ENCODE data around the gene STAG1.
"Not testable (repeated sequence)": the region's sequence is repeated elsewhere in the genome, so short reads cannot be mapped to it uniquely, and the experiment has no call there.

The STAG1 gene

DNA sequence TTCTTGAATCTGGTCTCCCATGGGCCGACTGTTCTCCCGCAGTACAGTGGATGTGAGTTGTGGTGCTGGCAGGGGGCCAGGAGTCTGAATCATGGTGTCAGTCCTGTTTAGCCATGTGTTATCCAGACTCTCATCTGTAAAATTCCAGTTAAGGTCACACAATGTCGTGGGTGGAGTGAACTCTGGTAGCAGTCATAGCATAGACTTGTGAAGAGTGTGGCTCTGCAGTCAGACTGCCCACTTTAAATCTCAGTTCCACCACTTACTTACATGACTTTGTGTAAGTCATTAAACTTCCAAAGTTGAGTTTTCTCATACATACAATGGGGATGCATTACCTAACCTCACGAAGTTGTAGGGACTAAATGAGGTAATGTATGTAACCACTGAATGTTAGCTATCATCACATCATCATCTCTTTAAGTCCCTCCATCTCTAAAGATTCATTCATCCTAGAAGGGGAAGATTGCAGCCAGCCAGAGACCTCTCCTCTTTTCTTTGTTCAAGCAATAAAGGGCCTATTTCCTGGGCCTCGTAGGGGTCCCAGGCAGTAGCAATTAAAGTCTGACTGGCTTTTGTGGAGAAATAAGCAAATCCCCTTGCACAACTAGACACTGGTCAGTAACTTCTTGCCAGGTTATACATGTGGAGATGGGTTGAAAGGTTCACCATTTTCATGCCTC, 408.2 kb downstream of the STAG1 start:
- no peaks in the 10 kb centered on the region for H3K79me2 ChIP-seq (ENCODE audit: control insufficient read depth, insufficient read depth, low read length, unreplicated experiment)
- no peak overlapping the region for H3K4me3 ChIP-seq (ENCODE audit: low read depth, low read length)
- H3K36me3 ChIP-seq (ENCODE audit: insufficient read depth, low read length): peaks cover 8% of the 10 kb centered on the region
- H2AFZ ChIP-seq (ENCODE audit: low read length, unreplicated experiment): no peak overlapping the region
- peak overlapping the region; percentile 21; the same call in 1 of the 2 replicates for H3K27ac ChIP-seq (ENCODE audit: low read depth, low read length)
- H3K27me3 ChIP-seq (ENCODE audit: insufficient read depth, low read length): no peaks in the 10 kb centered on the region
- peaks cover 15% of the 10 kb centered on the region for H3K4me1 ChIP-seq (ENCODE audit: control insufficient read depth, insufficient read depth, low read length, unreplicated experiment)

DNA sequence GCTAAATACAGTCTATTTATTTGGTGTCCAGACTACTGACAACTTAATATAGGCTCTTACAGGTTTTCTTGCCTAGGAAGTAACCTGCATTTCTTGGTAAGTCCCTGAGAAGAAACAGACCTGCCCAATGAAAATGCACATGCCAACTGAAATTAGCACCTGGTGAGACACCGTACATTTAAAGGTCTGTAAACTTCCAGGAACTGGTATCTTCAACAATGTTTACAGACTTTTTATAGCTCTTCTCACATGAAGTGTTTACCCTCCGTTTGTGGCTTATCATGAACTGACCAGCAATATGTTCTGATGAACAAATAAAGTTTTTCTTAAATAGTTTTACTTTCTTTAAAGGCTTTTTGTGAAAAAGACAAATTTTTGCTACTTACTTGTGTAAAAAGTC, 408.7 kb downstream of the STAG1 start:
- Histone ChIP-seq H2AFZ (ENCODE audit: low read length, unreplicated experiment) (no peak overlapping the region), H3K36me3 (ENCODE audit: insufficient read depth, low read length) (peaks cover 5% of the 10 kb centered on the region), H3K4me3 (ENCODE audit: low read depth, low read length) (no peak overlapping the region), H3K27me3 (ENCODE audit: insufficient read depth, low read length) (no peaks in the 10 kb centered on the region), H3K4me1 (ENCODE audit: control insufficient read depth, insufficient read depth, low read length, unreplicated experiment) (peaks cover 15% of the 10 kb centered on the region), H3K79me2 (ENCODE audit: control insufficient read depth, insufficient read depth, low read length, unreplicated experiment) (no peaks in the 10 kb centered on the region), H3K27ac (ENCODE audit: low read depth, low read length) (no peak overlapping the region)

DNA sequence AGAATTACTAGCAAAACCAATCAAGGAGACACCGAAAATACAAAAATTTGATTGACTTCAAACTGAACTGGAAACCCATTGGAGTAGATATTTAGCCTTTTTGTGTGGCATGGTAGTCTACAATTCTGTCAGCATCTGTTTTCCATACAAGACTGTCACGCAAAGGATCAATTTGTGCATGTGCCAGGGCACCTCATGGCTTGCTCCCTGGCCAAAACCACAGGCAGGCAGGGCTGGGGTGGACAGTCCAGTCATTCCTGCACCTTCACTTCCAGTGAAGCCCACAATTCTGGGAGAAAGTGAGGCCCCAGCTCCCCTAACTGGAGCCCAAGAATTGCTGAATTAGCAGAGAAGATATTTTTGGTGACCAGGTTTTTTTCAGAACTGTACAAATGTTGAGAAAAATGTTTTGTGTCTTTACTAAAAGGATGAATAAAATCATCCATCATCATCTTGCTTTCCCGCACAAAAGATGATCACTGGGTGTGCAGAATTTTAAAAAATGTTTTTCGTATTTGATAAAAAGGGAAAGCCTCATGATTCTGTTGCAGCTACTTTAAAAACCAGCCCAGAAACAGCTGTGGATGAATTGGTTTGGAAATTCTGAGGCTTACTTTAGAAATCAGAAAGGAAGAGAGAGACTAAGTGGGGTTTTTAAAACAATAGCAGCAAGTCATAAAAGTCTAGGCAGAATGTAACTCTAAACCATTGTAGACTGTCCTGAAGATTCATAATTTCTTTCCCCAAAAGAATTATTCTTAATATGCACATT, 415.7 kb downstream of the STAG1 start:
- H2AFZ ChIP-seq (ENCODE audit: low read length, unreplicated experiment): no peak overlapping the region
- peaks cover 11% of the 10 kb centered on the region for H3K4me1 ChIP-seq (ENCODE audit: control insufficient read depth, insufficient read depth, low read length, unreplicated experiment)
- peaks cover 23% of the 10 kb centered on the region; the same call in 1 of the 2 replicates for H3K36me3 ChIP-seq (ENCODE audit: insufficient read depth, low read length)
- no peak overlapping the region for H3K4me3 ChIP-seq (ENCODE audit: low read depth, low read length)
- H3K27ac ChIP-seq (ENCODE audit: low read depth, low read length): no peak overlapping the region
- H3K79me2 ChIP-seq (ENCODE audit: control insufficient read depth, insufficient read depth, low read length, unreplicated experiment): no peaks in the 10 kb centered on the region
- no peaks in the 10 kb centered on the region for H3K27me3 ChIP-seq (ENCODE audit: insufficient read depth, low read length)

DNA sequence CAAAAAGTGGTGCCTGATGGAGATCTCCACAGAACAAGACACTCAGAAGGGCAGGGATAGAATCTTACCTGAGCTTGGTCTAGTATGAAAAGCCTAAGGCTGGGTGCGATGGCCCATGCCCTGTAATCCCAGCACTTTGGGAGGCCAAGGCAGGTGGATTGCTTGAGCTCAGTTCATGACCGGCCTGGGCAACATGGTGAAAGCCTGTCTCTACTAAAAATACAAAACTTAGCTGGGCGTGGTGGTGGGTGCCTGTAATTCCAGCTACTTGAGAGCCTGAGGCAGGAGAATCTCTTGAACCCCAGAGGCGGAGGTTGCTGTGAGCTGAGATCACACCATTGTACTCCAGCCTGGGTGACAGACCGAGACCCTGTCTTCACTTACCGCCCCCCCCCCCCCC, 417.5 kb downstream of the STAG1 start:
- H3K27ac ChIP-seq (ENCODE audit: low read depth, low read length); H2AFZ ChIP-seq (ENCODE audit: low read length, unreplicated experiment); H3K4me3 ChIP-seq (ENCODE audit: low read depth, low read length); H3K27me3 ChIP-seq (ENCODE audit: insufficient read depth, low read length); H3K79me2 ChIP-seq (ENCODE audit: control insufficient read depth, insufficient read depth, low read length, unreplicated experiment): not testable (repeated sequence)
- H3K4me1 ChIP-seq (ENCODE audit: control insufficient read depth, insufficient read depth, low read length, unreplicated experiment): peaks cover 11% of the 10 kb centered on the region
- peaks cover 23% of the 10 kb centered on the region; the same call in 1 of the 2 replicates for H3K36me3 ChIP-seq (ENCODE audit: insufficient read depth, low read length)

DNA sequence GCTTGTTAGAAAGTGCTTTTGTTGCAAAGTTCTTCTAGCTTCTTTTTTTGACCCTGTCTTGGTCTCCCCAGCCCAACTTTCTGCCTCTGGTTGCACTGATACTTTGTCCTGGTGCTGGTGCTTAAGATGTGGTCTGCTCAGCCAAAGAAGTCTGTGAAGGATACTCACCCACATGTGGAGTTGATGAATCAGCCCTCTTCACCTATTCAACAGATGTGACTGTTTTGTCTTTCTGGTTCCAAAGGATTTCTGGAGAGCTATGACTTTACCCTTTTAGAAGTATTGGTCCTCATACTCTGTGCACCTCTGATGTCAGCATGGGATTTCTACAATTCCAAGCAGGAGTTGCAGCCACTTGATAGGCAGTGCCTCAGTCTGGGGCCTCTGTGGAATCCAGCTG, 418.0 kb downstream of the STAG1 start:
- Histone ChIP-seq H3K4me1 (ENCODE audit: control insufficient read depth, insufficient read depth, low read length, unreplicated experiment) (peaks cover 11% of the 10 kb centered on the region), H3K4me3 (ENCODE audit: low read depth, low read length) (no peak overlapping the region), H3K79me2 (ENCODE audit: control insufficient read depth, insufficient read depth, low read length, unreplicated experiment) (no peaks in the 10 kb centered on the region), H3K27me3 (ENCODE audit: insufficient read depth, low read length) (no peaks in the 10 kb centered on the region), H3K36me3 (ENCODE audit: insufficient read depth, low read length) (peaks cover 24% of the 10 kb centered on the region; the same call in 1 of the 2 replicates), H2AFZ (ENCODE audit: low read length, unreplicated experiment) (no peak overlapping the region), H3K27ac (ENCODE audit: low read depth, low read length) (no peak overlapping the region)

DNA sequence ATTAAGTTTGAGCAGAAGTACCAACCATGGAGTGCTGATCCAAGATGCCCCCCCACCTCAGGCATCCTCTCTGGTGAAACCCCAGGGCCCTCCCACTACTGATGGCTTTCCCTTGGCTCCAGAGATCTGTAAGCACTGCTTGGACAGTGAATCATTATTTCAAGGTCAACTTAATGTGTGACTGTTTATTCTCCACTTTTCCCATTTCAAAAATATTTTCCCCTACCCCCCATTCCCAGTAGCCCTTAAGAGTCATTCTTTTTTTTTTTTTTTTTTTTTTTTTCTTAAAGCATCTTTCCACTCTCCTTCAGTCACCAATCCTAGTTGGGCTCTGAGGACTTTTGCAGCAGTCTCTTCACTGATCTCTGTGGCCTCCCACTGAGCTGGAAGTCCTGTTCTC, 419.4 kb downstream of the STAG1 start:
- Histone ChIP-seq H3K36me3 (ENCODE audit: insufficient read depth, low read length) (peaks cover 25% of the 10 kb centered on the region; the same call in 1 of the 2 replicates), H3K27ac (ENCODE audit: low read depth, low read length) (peak overlapping the region; percentile 50)

DNA sequence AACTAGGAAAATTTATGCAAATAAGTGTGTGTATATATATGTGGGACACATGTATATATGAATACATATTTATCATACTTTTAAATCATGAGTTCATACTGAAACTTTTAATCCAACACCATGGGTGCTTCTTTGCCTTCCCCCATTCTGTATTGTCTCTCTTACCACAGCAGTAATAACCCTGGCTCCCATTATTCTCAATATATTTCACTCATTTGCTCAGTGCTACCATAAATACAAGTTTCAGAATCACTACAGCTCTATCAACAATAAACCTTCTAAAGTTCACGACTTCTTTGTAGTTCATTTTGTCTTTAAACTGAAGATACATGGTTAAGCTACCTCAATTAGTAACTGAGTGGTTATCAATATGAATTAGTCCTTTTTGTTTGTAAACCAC, 419.9 kb downstream of the STAG1 start:
- Histone ChIP-seq H3K4me3 (ENCODE audit: low read depth, low read length) (no peak overlapping the region), H3K27ac (ENCODE audit: low read depth, low read length) (peak overlapping the region; percentile 26; the same call in 1 of the 2 replicates), H2AFZ (ENCODE audit: low read length, unreplicated experiment) (no peak overlapping the region), H3K4me1 (ENCODE audit: control insufficient read depth, insufficient read depth, low read length, unreplicated experiment) (peaks cover 11% of the 10 kb centered on the region), H3K36me3 (ENCODE audit: insufficient read depth, low read length) (peaks cover 25% of the 10 kb centered on the region; the same call in 1 of the 2 replicates), H3K27me3 (ENCODE audit: insufficient read depth, low read length) (no peaks in the 10 kb centered on the region), H3K79me2 (ENCODE audit: control insufficient read depth, insufficient read depth, low read length, unreplicated experiment) (no peaks in the 10 kb centered on the region)

More for the DNA sequence above, 419.4 kb downstream of the STAG1 start:
- H3K27me3 ChIP-seq (ENCODE audit: insufficient read depth, low read length): no peaks in the 10 kb centered on the region
- H3K4me1 ChIP-seq (ENCODE audit: control insufficient read depth, insufficient read depth, low read length, unreplicated experiment): peaks cover 11% of the 10 kb centered on the region
- no peak overlapping the region for H3K4me3 ChIP-seq (ENCODE audit: low read depth, low read length)
- H2AFZ ChIP-seq (ENCODE audit: low read length, unreplicated experiment): no peak overlapping the region
- no peaks in the 10 kb centered on the region for H3K79me2 ChIP-seq (ENCODE audit: control insufficient read depth, insufficient read depth, low read length, unreplicated experiment)

DNA sequence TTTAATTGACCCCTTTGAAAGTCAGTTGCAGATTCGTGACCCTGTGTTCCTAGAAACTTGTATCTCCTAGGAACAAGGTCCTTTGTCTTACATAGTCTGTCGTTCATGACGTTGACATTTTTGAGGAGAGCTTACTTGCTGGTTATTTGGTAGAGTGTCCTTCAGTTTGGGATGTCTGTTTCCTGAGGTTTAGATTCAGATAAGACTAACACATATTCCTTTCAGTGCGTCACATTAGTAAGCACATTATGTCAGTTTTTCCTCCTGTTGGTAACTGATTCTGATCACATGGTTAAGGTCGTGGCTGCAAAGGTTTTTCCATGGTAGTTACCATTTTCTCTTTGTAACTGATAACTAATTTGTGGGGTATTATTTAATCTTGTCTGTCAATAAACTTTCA, 421.3 kb downstream of the STAG1 start:
- H3K4me3 ChIP-seq (ENCODE audit: low read depth, low read length): no peak overlapping the region
- H3K4me1 ChIP-seq (ENCODE audit: control insufficient read depth, insufficient read depth, low read length, unreplicated experiment): peaks cover 11% of the 10 kb centered on the region
- H3K27me3 ChIP-seq (ENCODE audit: insufficient read depth, low read length): no peaks in the 10 kb centered on the region
- peaks cover 22% of the 10 kb centered on the region; the same call in 1 of the 2 replicates for H3K36me3 ChIP-seq (ENCODE audit: insufficient read depth, low read length)
- H2AFZ ChIP-seq (ENCODE audit: low read length, unreplicated experiment): no peak overlapping the region
- H3K27ac ChIP-seq (ENCODE audit: low read depth, low read length): no peak overlapping the region
- H3K79me2 ChIP-seq (ENCODE audit: control insufficient read depth, insufficient read depth, low read length, unreplicated experiment): no peaks in the 10 kb centered on the region

DNA sequence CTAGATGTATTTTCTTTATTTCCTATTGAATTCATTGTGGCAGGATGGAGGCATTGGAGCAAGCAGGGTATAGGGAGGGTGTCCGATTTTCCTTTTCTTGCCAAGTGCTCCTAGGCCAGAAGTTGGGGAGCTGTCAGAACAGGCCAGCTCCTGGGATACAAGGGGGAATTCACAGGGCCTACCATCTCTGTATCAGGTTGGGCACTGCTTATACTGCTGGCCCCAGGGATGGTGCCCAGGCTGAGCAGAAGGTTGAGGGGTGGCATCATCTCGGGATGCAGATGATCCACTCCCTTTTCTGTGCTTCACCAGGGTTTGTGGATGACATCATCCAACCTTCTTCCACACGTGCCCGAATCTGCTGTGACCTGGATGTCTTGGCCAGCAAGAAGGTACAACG, 422.6 kb downstream of the STAG1 start:
- peaks cover 11% of the 10 kb centered on the region for H3K4me1 ChIP-seq (ENCODE audit: control insufficient read depth, insufficient read depth, low read length, unreplicated experiment)
- H3K27ac ChIP-seq (ENCODE audit: low read depth, low read length): no peak overlapping the region
- H3K79me2 ChIP-seq (ENCODE audit: control insufficient read depth, insufficient read depth, low read length, unreplicated experiment): no peaks in the 10 kb centered on the region
- H3K27me3 ChIP-seq (ENCODE audit: insufficient read depth, low read length): no peaks in the 10 kb centered on the region
- H3K4me3 ChIP-seq (ENCODE audit: low read depth, low read length): no peak overlapping the region
- H3K36me3 ChIP-seq (ENCODE audit: insufficient read depth, low read length): peaks cover 15% of the 10 kb centered on the region; the same call in 1 of the 2 replicates
- H2AFZ ChIP-seq (ENCODE audit: low read length, unreplicated experiment): no peak overlapping the region

DNA sequence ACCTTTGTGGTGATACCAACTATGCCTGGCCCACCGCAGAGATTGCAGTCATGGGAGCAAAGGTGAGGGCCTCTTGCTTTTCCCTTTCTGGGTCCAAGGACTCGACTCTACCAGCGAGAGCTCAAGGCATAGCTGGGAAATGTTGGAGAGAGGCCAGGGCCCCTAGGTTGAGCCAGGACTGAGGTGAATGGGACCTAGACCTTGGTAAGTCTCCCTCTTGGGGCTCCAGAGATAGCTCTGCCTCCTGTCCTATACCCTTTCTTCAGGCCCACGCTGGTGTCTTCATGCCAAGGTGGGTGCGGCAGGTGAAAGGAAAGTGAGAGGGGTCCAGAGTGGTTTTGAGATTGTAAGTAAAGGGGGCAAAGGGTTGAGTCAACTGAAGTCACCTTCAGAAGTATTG, 424.5 kb downstream of the STAG1 start:
- no peak overlapping the region for H2AFZ ChIP-seq (ENCODE audit: low read length, unreplicated experiment)
- peaks cover 8% of the 10 kb centered on the region; the same call in 1 of the 2 replicates for H3K36me3 ChIP-seq (ENCODE audit: insufficient read depth, low read length)
- H3K4me1 ChIP-seq (ENCODE audit: control insufficient read depth, insufficient read depth, low read length, unreplicated experiment): peaks cover 3% of the 10 kb centered on the region
- H3K79me2 ChIP-seq (ENCODE audit: control insufficient read depth, insufficient read depth, low read length, unreplicated experiment): no peaks in the 10 kb centered on the region
- H3K4me3 ChIP-seq (ENCODE audit: low read depth, low read length): no peak overlapping the region
- H3K27ac ChIP-seq (ENCODE audit: low read depth, low read length): no peak overlapping the region
- no peaks in the 10 kb centered on the region for H3K27me3 ChIP-seq (ENCODE audit: insufficient read depth, low read length)

DNA sequence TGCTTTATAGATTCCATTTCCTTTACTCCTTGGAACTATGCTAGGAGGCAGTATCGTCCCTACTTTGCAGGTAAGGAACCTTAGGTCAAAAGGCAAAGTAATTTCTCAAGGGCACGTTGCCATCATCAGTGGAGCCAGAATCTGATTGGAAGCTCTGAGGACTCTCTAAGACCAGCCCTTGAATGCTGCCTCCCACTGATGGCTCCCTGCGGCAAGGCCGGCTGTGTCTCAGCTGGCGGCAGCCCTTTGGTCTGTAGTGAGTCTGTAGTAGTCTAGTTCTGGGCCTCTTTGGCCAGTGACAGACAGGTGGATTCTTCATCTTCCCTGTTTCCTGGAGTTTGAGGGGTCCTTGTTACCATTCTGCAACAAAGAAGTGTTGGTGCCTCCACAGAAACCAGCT, 425.9 kb downstream of the STAG1 start:
- H3K27ac ChIP-seq (ENCODE audit: low read depth, low read length): no peak overlapping the region

More for the DNA sequence above, 425.9 kb downstream of the STAG1 start:
- Histone ChIP-seq H3K79me2 (ENCODE audit: control insufficient read depth, insufficient read depth, low read length, unreplicated experiment) (no peaks in the 10 kb centered on the region), H3K27me3 (ENCODE audit: insufficient read depth, low read length) (no peaks in the 10 kb centered on the region), H3K36me3 (ENCODE audit: insufficient read depth, low read length) (peaks cover 19% of the 10 kb centered on the region), H3K4me3 (ENCODE audit: low read depth, low read length) (no peak overlapping the region), H2AFZ (ENCODE audit: low read length, unreplicated experiment) (no peak overlapping the region), H3K4me1 (ENCODE audit: control insufficient read depth, insufficient read depth, low read length, unreplicated experiment) (no peaks in the 10 kb centered on the region)
